Activated effector memory CD4-positive, alpha-beta T cell treated with anti-CD3 and anti-CD28 coated beads, Interleukin-2, amount 50 U/mL, for 16 hours (primary cell): ENCODE data around the gene KRT82.
A peak's percentile ranks its signal among the peaks of the same experiment; 100 is the strongest.

Source experiments
- DNase-seq: peaks from one replicate; pipeline ENCODE4 v3.0.0-alpha.2; 2020

KRT82 gene

DNA sequence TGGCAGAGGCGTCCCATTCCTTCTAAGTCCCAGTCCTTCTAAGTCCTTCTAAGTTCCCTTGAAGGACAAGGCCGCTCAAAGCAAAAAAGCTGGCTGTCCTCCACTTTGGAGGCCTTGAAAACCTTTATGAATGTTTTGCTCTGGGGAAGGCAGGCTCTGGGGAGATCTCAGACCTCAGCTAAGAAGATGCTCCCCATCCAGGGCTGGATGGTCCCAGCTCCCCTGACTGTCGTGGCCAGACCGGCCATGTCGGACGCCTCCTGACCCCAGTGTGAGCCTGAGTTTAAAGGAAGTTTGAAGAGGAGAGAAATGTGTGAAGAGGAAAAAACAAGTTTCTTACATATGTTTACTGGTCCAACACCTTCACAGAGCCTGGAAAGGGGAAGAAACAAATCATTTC lies 26.6 kb downstream of the KRT82 start:
- no peak for DNase-seq

DNA sequence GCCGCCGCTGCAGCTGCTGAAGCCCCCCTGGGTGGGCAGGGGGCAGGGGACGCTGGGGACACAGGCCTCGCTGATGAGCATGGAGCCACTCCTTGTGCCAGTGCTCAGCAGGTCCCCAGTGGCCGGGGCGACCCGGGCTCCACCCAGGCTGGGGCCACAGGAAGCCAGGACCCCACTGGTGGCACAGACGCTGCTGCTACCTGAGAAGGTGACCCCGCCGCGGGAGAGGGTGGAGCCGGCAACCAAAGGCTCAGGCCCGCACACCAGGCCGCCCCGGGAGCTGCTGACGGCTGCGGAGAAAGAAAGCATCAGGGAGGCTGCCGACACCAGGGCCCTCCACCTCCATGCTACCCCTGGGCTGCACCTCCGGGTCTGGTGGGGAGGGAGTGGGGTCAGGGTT lies 28.0 kb downstream of the KRT82 start:
- DNase-seq: no peak

DNA sequence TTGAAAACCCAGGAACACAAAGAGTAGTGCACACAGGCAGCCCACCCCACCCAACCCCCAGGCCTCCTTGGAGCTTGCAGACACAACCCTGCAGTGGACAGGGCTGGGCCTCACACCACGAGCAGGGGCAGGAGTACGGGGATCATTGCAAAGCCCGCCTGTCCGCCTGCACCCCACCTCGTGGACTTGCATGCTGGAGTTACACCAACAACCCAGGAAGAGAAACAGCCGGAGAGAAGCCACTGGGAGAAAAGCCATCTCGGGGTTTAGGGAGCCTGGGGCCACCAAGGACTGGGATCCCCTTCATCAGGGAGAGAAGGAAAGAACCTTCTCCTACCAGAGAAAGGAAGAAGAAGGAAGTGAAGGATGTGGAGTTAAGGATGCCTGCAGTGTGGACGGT lies 28.9 kb downstream of the KRT82 start:
- no peak for DNase-seq

DNA sequence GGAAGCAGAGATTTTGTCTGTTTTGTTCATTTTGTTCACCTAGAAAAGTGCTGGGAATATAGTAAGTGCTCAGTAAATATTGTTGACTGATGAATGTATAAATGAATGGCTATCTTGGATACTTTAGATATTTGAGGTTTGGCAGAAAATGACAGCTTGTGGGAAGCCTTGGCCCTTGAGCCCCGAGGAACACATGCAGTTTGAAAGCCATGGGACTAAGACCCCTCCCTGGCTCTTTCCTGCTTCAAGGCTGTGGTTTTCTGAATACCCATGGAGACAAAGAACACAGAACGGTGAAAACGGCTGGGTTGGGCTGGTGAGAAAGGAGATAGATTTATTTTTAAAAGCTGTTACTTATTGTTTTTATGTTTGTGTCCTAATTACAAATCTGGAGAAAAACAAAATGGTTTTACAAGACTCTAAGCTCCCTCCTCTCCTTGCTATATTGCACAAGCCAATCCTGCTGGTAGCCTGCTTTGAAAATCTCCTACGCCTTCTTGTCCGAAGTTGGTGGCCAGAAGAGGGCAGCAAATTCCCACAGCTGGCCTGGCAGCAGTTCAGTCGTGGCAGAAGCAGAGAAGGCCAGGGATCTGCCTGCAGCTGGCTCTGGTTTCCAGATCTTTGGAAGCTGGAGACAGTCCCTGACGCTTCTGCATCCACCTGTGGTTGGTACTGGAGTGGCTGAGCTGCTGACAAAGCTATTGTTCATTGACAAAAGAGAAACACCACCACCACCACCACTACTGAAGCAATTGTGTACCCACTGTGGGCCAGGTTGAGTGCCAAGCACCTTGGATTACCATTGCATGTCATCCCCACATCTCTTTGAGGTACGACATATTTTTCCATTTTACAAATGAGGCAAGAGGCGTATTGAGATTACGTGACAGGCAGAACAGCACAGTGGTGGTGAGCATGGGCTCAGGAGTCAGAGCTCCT lies 33.6 kb downstream of the KRT82 start:
- peak; percentile 76 for DNase-seq

DNA sequence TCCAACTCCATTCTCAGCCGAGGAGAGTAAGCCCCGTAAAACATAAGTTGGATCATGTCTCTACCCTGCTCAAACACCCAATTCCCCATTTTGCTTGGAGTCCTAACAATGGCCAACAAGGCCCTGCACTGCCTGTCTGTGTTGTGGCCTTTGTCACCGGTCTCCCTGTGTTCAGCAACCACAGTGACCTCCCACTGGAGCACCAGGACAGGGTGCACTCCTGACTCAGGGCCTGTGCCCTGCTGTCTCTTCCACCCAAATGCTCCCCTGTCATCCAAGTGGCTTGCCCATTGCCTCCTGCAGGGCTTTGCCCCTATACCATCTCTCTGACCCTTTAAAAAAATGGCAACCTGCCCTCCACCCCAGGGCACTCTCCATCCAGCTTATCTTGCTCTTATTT lies 34.4 kb downstream of the KRT82 start:
- DNase-seq: no peak

DNA sequence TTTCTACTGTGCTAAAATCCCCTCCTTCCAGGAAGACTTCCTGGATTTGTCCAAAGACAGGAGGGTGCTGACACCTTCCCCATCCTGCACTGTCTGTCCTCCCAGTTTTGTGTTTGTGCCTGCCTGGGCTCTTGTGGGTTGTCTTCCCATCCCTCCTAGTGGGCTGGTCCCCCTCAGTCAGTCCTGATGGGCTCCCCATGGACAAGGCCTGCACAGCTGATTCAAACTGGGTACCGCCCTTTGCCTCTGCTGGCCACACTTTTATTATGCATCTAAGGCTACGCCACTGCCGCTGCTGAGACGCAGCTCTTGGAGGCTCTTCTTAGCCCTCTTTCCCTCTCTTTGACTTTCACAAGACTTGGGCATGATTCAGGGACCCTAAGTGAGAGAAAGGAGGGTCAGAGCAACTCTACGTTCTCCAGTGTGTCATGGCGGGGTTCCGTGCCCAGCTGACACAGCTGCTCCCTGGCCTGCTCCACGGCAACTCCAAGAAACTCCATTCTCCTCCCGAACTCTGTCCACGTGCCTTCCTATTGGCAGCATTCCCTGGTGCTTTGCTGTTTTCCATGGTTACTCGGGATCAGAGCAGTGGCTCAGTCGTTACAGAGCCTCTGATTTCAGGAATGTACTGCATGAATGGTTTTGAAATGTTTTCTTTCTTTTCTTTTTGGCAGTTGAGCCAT lies 35.1 kb downstream of the KRT82 start:
- no peak for DNase-seq

DNA sequence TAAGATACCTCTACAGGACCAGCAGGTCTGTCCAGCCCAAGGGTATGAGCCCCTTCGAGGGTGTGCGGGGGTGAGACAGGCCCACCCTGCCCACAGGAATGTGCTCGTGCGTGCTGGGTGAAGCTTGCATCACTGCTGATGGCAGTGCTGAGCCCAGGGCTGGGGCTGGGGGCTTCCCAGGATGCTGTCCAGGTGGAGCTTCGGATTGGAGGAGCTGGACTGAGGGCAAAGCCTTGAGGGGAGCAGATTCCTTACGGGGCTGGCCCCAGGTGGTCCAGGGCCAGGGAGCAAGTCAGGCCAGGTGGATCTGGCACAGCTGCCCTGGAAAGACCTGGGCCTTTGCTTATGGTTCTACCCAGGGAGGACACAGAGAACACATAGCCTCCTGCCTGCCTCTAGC lies 36.3 kb downstream of the KRT82 start:
- DNase-seq: no peak

DNA sequence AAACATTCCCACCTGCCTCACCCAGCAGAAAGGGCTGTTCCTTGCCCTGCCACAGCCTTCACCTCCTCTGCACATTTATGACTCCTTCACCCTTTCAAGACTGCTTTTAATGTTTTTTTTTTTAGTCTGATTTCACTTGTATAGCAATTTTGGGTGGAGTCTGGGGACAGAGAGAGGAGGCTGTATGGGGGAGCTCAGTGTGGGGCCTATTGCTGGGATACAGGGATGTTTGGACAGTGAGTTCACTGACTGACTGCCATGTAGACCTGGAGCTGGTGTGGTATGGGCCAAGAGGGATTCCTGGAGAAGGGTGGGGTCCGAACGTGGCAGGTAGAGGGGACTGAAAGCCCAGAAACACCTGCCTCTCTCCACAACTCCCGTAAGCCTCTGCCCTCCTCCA lies 36.9 kb downstream of the KRT82 start:
- DNase-seq: no peak

DNA sequence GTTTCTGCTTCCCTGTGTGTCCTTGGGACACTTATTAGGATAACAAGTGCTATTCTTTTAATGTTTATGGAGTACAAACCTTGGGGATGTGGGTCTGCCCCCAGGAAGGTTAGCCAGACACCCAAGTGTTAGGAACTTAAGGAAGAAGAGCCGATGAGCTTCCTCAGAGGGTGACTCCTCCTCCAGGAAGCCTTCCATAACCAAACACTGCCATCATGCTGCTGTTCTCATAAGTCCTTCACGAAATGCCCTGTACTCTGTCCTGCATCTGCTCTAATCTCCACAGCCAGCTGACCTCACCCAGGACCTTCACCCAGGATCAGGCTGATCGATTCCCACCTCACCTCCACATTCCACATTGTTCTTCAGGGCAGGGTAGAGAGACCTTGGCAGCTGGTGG lies 37.6 kb downstream of the KRT82 start:
- no peak for DNase-seq

DNA sequence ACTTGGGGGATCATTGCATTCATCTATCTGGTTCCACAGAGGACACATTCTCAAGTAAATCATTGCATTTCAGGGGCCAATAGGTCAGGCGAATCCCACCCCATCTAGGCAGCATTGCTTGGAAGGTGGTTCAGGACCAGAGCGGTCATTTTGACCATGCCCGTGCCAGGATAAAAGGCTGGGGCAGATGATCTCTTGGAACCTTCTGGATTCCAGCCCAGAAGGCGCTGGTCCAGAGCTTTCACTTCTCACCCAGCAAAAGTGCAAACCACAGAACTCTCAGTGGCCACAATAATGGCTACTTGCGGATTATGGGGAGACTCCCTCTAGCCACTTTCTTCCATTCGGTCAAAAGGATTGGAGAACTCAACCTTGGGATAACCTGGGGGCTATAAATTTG lies 38.3 kb downstream of the KRT82 start:
- no peak for DNase-seq

DNA sequence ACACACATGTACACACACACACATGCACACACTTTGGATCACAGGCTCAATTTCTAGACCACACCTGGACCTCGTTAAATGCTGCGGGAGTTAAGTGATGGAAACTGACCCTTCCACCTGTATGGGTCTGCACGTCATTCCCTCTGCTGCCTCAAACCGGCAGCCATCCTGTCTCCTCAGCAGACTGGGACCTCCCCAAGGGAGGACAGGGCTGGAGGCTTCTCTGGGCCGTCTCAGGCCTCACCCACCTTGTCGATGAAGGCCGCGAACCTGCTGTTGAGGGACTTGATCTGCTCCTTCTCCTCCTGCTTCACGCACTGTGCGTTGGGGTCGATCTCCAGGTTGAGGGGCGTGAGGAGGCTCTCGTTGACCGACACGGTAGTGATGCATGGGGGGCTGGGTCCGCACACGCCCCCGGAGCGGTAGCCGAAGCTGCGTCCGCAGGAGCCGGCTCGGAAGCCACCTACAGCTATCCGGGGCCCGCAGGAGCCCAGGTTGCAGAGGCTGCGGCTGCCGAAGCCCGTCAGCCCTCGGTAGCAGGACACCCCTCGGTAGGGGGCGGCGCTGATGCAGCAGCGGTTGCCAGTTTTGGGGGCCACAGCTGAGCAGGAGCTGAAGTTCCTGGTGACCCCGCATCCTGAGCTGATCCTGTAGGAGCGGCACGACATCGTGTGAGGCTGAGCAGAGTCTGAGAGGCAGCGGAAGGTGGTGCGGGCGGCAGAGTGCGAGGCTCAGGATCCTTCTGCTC lies 39.2 kb downstream of the KRT82 start, which contains the start of gene KRT85:
Gene KRT85 (minus strand): TSS at position 744 of the 748 bp plus-strand sequence. CDS start 76 bp downstream, at position 668.
- DNase-seq: no peak

DNA sequence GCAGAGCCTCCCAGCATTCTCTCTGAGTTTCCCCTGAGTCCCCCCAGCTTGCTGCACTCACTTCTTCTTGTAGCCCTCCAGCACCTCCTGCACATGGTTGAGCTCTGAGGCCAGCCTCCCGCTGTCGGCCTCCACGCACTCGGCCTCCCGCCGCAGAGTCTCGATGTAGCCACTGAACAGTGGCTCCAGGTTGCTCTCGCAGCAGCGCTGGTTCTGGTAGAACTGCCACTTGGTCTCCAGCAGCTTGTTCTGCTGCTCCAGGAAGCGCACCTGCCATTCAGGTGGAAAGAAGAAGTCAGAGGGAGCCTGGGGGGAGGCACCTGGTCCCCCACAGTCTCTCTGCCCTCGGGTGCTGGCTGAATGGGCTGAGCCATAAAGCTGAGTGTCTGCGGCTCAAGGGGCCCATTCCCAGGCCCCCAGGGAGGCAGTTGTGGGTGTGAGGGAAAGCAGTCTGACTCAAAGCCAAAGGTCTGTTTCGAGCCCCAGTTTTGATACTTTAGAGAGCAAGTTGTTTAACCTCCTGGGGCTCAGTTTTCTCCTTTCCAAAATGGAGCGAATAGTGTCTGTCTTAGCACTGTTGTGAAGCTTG lies 41.1 kb downstream of the KRT82 start:
- DNase-seq: no peak

DNA sequence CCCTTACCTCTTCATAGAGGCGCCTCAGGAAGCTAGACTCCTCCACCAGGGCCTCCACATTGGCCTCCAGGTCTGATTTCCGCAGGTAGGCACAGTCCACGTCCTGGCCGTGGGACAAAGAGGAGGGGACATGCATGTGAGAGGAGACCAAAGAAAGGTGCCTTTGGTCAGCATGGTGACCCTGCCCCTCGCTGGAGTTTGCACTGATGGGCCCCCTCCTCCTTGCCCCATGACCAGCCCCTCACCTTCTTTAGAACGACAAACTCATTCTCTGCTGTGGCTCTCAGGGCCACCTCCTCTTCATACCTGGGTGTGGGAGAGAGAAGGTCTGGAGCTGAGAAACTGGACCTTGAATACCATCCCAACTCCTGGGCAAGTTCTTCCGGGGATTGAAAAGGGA lies 42.1 kb downstream of the KRT82 start:
- no peak for DNase-seq

DNA sequence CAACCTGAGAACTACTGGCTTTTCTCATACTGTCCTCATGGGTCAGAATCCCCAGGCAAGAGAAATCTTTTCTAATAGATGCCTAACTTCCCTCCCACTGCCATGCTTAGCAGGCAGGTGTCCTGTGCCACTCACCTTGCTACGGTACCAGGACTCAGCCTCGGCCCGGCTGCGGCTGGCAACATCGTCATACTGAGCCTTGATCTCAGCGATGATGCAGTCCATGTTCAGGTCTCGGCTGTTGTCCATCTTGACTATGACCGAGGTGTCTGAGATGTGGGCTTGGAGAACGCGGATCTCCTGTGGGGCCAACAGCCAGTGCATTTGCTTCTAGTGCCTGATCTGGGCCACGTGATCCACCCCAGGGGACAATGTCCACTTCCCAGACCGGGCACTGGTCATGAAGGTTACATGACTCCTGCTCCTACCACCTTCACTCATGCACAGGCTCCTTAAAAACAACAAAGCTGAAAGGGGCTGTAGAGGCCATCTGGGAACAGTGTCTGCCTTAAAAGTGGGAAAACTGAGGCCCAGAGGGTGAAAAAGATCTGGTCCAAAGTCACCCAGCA lies 42.9 kb downstream of the KRT82 start:
- no peak for DNase-seq

DNA sequence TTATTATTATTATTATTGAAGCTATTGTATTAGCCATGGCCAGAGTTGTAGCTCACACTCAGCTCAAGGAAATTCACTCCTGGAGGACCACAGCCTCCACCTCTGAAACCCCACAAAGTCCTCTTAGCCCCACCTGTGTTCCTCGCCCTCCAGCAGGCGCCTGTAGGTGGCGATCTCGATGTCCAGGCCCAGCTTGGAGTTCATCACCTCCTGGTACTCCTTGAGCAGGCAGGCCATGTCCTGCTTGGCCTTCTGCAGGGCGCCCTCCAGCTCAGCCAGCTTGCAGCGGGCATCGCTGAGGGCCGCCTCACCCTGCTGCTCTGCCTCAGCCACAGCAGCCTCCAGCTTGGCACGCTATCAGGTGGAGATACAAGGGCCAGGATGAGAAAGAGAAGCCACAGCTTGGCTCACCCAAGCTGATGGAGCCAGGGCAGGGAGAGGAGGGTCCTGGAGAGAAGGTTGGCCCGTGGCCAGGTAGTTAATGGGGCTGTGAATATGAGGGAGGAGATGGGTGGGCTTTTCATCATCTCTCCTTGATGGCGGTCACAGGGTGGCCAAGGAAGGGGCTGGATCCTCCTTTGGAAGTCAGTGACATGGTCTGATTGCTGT lies 43.9 kb downstream of the KRT82 start:
- DNase-seq: no peak

DNA sequence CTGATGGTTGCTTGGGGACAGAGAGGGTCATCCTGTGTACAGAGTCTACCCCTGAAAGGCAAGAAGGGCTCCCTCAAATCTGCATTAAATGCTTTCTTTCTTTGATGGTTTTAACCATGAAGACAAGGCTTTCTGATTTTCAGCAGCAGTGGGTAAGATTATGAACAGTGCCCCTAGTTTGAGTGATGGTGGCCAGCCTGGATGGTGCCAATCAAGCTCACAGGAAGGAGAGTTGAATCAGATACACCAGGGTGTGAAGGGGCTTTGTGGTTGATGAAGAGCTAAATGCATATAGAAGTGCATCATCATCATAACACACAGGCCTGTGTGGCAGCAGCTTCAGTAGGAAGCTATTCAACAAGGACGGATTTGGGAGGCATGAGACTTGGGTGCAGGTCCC lies 44.6 kb downstream of the KRT82 start:
- DNase-seq: no peak

DNA sequence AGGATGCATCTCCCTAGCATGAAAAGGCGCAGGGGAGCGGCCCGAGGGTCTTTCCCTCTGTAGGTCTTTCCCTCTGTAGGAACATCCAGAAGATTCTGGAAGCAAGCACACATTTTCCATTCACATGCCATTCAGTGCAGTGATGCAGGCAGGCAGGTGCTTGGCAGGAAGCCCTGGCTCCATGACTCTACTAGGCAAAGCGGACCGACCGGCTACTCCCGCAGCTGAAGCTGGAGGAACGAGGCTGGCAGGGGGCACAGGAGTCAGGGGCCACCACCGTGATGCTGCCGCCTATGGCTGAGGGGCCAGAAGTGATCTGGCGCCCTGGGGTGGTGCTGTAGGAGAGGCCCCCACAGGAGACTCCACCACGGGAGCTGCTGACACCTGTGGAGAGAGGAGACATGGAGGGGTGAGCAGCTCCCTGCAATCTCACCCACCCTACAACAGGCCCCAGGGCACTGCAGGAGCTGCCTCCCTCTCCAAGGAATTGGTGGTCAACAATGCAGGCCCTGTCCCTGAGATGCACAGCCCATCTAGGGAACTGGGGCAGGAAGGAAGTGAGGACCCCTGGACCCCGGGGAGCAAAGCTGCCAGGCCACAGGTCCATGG lies 45.4 kb downstream of the KRT82 start:
- DNase-seq: peak; percentile 55

DNA sequence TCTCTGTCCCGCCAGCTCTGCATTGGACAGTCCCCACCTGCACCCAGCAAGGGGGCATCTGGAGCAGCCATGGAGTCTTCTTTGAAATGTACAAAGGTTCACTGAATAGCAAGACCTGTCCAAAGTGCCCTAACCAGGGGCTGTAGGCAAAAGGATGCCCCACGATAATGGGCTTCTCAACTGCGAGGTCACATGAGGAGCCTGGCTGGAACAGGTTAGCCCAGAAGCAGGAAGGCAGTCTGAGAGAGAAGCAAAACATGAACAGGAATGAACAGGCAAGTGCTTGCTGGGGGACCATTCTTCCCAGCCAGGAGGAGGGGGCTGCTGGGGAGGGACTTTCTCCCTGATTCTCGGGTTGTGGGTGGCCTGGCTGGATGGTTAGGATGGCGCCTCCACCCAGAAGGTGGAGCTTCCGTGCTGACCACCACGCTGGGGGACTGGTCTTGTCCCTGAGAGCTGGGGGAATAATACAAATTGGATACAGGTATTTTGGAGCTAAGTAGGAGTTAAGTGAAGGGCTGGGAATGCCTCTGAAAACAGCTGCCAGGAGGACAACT lies 46.0 kb downstream of the KRT82 start:
- peak; percentile 30 for DNase-seq

DNA sequence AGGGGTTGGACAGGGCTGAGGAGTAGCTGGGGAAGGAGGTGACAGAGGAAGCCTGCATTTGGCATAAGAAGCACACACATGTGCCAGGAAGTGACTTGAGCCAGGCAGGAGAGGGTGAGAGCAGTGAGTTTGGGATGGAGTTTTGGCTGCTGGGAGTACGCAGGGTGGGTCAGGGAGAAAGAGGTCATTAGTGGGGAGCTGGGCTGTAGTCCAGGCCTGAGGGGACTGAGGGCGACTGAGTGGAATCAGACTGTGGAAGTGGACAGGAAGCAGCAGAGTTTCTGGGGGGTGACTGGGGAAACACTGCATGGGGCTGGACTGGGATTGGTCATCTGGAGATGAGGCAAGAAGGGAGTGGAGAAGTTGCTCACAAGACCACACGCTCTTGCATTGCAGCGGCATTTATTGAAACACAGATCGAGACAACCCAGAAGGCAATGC lies 46.5 kb downstream of the KRT82 start:
- peak; percentile 50 for DNase-seq

DNA sequence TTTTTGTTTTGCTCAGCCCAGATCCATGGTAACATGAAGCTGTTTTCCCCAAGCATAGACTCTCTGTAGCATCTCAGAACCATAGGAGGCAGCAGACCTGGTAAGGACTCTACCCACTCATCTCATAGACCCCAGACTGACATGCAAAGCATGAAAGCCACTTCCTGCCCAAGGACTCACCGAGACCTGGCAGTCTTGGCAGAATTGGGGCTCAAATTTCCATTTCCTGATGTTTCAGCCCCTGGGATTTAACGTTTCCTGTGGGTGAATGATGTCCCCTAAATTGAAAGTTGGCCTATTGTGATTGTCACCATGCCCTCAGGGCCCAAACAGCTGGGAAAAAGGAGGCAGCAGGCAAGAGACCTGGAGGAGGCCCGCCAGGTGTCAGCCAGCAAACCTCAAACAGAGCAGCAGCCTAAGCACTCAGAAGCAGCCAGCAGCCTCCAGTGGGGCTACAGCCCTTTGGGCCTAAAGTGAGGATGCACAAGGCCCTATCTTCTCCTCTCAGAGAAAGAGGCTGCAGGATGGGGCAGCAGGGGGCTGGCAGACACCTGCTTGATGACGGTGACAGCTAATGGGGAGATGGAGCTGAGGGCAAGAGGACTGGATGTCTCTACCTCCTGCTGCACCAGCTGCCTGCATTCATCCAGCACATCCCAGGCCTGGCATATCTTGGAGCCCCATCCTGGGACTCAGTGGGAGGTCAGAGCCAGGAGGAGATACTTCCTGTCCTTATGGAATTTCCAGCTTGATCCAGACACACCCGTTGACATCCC lies 47.4 kb downstream of the KRT82 start:
- DNase-seq: peak; percentile 55
